SK-N-SH (cell line): ENCODE measurements around the gene L3MBTL1. TPM values are rescaled to one million over a fixed set of nuclear protein-coding genes. Genes with fewer than 3 reads are reported as not detected.

Source experiments
- CTCF ChIA-PET: fragments of 300-600, 350-600 bp; formaldehyde crosslinking; extraction: SDS; loops from one replicate; lab custom pipeline; 2021; lab: Yijun Ruan, JAX
- POLR2A ChIA-PET: fragments of 350-600 bp; sonication (Branson Sonifier 250); formaldehyde crosslinking; extraction: SDS; loops from one replicate; lab custom pipeline; 2020; ENCODE audit warnings: antibody characterized with exemption, inconsistent platforms; lab: Yijun Ruan, JAX
- DNase-seq: peaks from one replicate; pipeline ENCODE4 v3.0.0; 2012
- H2AFZ ChIP-seq: fragments of 200-600 bp; sonication (generic); 2 replicates; pipeline ENCODE4 v1.8.1; 2016; ENCODE audit warnings: antibody characterized with exemption, mild to moderate bottlenecking, low read depth
- H3F3A ChIP-seq: fragments of 200-600 bp; sonication (generic); replicated peaks from 2 replicates; pipeline ENCODE3; 2016; ENCODE audit warnings: antibody characterized with exemption, mild to moderate bottlenecking; ENCODE audit not compliant: insufficient read depth
- H3K27ac ChIP-seq, 2 experiments: fragments of 200-500 bp in 1 of 2; fragments of 200-600 bp in 1 of 2; sonication (Bioruptor generic) in 1 of 2; sonication (generic), shearing (Covaris generic) in 1 of 2; 2 replicates each; pipeline versions ENCODE4 v1.5.1 to v1.6.1; 2014 to 2016; ENCODE audit warnings: low read depth in 2 of 2, inconsistent platforms in 1 of 2, low read length in 1 of 2, mild to moderate bottlenecking in 1 of 2, mixed read lengths in 1 of 2
- H3K27me3 ChIP-seq: fragments of 200-600 bp; sonication (generic), shearing (Covaris generic); 2 replicates; pipeline ENCODE4 v1.6.1; 2016; ENCODE audit warnings: mixed run types; ENCODE audit not compliant: insufficient read depth
- H3K36me3 ChIP-seq, 2 experiments: fragments of 200-500 bp in 1 of 2; fragments of 200-600 bp in 1 of 2; sonication (Bioruptor generic) in 1 of 2; sonication (generic) in 1 of 2; replicated peaks in 1 of 2; 2 replicates each; pipeline versions ENCODE3 to v1.5.1; 2014 to 2016; ENCODE audit warnings: low read length in 1 of 2, mild to moderate bottlenecking in 1 of 2; ENCODE audit not compliant: insufficient read depth in 2 of 2, control insufficient read depth in 1 of 2
- H3K4me1 ChIP-seq, 2 experiments: fragments of 200-500 bp in 1 of 2; fragments of 200-600 bp in 1 of 2; sonication (Bioruptor generic) in 1 of 2; sonication (generic), shearing (Covaris generic) in 1 of 2; 2 replicates each; pipeline versions ENCODE4 v1.5.1 to v1.6.1; 2014 to 2016; ENCODE audit warnings: low read depth in 1 of 2, low read length in 1 of 2, mixed run types in 1 of 2; ENCODE audit not compliant: insufficient read depth in 2 of 2, control insufficient read depth in 1 of 2
- H3K4me2 ChIP-seq: fragments of 200-600 bp; sonication (generic), shearing (Covaris generic); 2 replicates; pipeline ENCODE4 v1.6.1; 2017; ENCODE audit warnings: mixed run types
- H3K4me3 ChIP-seq, 2 experiments: fragments of 200-500 bp in 1 of 2; fragments of 200-600 bp in 1 of 2; sonication (Bioruptor generic) in 1 of 2; sonication (generic), shearing (Covaris generic) in 1 of 2; 2 replicates each; pipeline versions ENCODE4 v1.5.1 to v1.8.1; 2014 to 2016; ENCODE audit warnings: low read depth in 2 of 2, inconsistent platforms in 1 of 2, low read length in 1 of 2, mild to moderate bottlenecking in 1 of 2, mixed read lengths in 1 of 2, moderate library complexity in 1 of 2
- H3K79me2 ChIP-seq: fragments of 200-600 bp; sonication (generic); 2 replicates; pipeline ENCODE4 v1.8.1; 2017; ENCODE audit warnings: mild to moderate bottlenecking; ENCODE audit not compliant: insufficient read depth
- H3K9ac ChIP-seq: fragments of 200-600 bp; sonication (generic); 2 replicates; pipeline ENCODE4 v1.6.1; 2017; ENCODE audit warnings: mixed run types
- H3K9me2 ChIP-seq: fragments of 200-600 bp; sonication (generic); 2 replicates; pipeline ENCODE4 v1.6.1; 2017; ENCODE audit warnings: mixed run types
- H3K9me3 ChIP-seq: fragments of 200-600 bp; sonication (generic); 2 replicates; pipeline ENCODE4 v1.6.1; 2017; ENCODE audit warnings: mixed run types, mild to moderate bottlenecking, moderate library complexity
- H4K20me1 ChIP-seq: fragments of 200-600 bp; sonication (generic); 2 replicates; pipeline ENCODE4 v1.6.1; 2017; ENCODE audit warnings: mild to moderate bottlenecking, mixed run types; ENCODE audit not compliant: insufficient read depth
- EP300 ChIP-seq, 2 experiments: IDR thresholded peaks; 2 replicates each; pipeline versions ENCODE4 v1.4.0 to v1.6.1; 2012; ENCODE audit warnings: borderline replicate concordance in 1 of 2, low read depth in 1 of 2, low read length in 1 of 2
- GABPA ChIP-seq: IDR thresholded peaks from 2 replicates; pipeline ENCODE4 v1.4.0; 2012; ENCODE audit warnings: low read depth, mild to moderate bottlenecking
- GATA2 ChIP-seq: sonication (generic); formaldehyde crosslinking; IDR thresholded peaks from 2 replicates; pipeline ENCODE4 v1.5.0; 2020; ENCODE audit warnings: mild to moderate bottlenecking, missing genetic modification reagents
- RAD21 ChIP-seq: IDR thresholded peaks from 2 replicates; pipeline ENCODE4 v1.6.1; 2012; ENCODE audit warnings: mild to moderate bottlenecking, low read length
- RXRA ChIP-seq: IDR thresholded peaks from 2 replicates; pipeline ENCODE4 v1.4.0; 2012; ENCODE audit warnings: low read depth, mild to moderate bottlenecking, borderline replicate concordance
- TEAD4 ChIP-seq: IDR thresholded peaks from 2 replicates; pipeline ENCODE4 v1.4.0; 2012; ENCODE audit warnings: mild to moderate bottlenecking, borderline replicate concordance; ENCODE audit not compliant: insufficient read depth
- YY1 ChIP-seq: IDR thresholded peaks from 2 replicates; pipeline ENCODE4 v1.4.0; 2012; ENCODE audit warnings: low read depth, mild to moderate bottlenecking
- WGBS: methylation state at CpG from one replicate; pipeline ENCODE4 v1.1.6; 2017; ENCODE audit warnings: low lambda C conversion rate; 5-methylcytosine and 5-hydroxymethylcytosine counted together
- polyA plus RNA-seq, 3 experiments: library from polyadenylated mRNA; depleted of rRNA; stranded (reverse); fragments of >200 nt; gene quantifications; 2 replicates each; pipeline ENCODE4 v1.2.3, GENCODE V29; 2012
- TF ChIP-seq, protein P1 (sequence below): IDR thresholded peaks from 2 replicates; pipeline ENCODE4; 2012
- TF ChIP-seq, protein P2 (sequence below): IDR thresholded peaks from 2 replicates; pipeline ENCODE4 v1.4.0; 2012; ENCODE audit warnings: low read depth, borderline replicate concordance
- TF ChIP-seq, protein P3 (sequence below): IDR thresholded peaks from 2 replicates; pipeline ENCODE4 v1.4.0; 2012; ENCODE audit warnings: low read depth, borderline replicate concordance

Gene L3MBTL1
- polyA plus RNA-seq, 1 of the 3 experiments (the other 2 are of a cell fraction) = 8.9 TPM

GRCh38 chr20:43568706-43569105 lies 61.2 kb downstream of the L3MBTL1 start:
- Histone ChIP-seq H4K20me1 (no peaks in the 10 kb centered on the region), H3K9me3 (no peaks in the 10 kb centered on the region), H3K27me3 (no peaks in the 10 kb centered on the region), H3K4me2 (no peak overlapping the region), H3K79me2 (no peaks in the 10 kb centered on the region), H3K36me3 (no peaks in the 10 kb centered on the region), H3K27ac (no peak overlapping the region), H3K9me2 (no peaks in the 10 kb centered on the region), H3F3A (no peaks in the 10 kb centered on the region), H3K4me3 (no peak overlapping the region), H3K9ac (no peak overlapping the region), H3K4me1 (no peaks in the 10 kb centered on the region), H2AFZ (no peak overlapping the region)
- no peak for TF ChIP-seq YY1
- TF ChIP-seq, protein P1, sequence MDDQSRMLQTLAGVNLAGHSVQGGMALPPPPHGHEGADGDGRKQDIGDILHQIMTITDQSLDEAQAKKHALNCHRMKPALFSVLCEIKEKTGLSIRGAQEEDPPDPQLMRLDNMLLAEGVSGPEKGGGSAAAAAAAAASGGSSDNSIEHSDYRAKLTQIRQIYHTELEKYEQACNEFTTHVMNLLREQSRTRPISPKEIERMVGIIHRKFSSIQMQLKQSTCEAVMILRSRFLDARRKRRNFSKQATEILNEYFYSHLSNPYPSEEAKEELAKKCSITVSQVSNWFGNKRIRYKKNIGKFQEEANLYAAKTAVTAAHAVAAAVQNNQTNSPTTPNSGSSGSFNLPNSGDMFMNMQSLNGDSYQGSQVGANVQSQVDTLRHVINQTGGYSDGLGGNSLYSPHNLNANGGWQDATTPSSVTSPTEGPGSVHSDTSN = no peak
- no peak for TF ChIP-seq RAD21
- TF ChIP-seq, protein P2, sequence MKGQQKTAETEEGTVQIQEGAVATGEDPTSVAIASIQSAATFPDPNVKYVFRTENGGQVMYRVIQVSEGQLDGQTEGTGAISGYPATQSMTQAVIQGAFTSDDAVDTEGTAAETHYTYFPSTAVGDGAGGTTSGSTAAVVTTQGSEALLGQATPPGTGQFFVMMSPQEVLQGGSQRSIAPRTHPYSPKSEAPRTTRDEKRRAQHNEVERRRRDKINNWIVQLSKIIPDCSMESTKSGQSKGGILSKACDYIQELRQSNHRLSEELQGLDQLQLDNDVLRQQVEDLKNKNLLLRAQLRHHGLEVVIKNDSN = no peak
- TF ChIP-seq EP300 (IDR thresholded peaks at IDR 0.05; ENCODE audit: borderline replicate concordance in 1 of 2, low read depth in 1 of 2, low read length in 1 of 2) = no peak
- TF ChIP-seq TEAD4 = no peak
- ChIA-PET CTCF (interaction anchor here (0.6 to 2.0 kb wide), 2 partner anchors 31 to 981 kb away, joined by 3 to 8 read pairs; no protein-coding TSS in a partner anchor), POLR2A (no interaction called here)
- 69% methylated on average over 4 of the region's 4 CpGs for WGBS
- no peak for DNase-seq

DNA sequence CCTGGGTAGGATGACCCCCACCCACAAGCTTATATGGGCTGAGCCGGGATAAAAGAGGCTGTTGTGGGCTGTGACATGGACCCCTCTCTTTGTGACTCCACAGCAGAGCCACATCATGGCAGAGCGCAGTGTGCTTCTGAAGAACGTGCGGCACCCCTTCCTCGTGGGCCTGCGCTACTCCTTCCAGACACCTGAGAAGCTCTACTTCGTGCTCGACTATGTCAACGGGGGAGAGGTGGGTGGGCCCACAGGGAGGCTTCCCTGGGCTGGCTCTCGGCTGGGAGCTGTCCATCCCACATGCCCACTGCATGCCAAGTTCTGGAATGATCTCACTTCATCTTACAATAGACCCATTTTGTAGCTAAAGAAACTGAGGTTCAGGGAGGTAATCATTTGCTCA lies 61.8 kb downstream of the L3MBTL1 start:
- 85% methylated on average over 10 of the region's 10 CpGs for WGBS
- DNase-seq = no peak
- no peaks in the 10 kb centered on the region for H4K20me1 ChIP-seq
- ChIA-PET CTCF (interaction anchor here (2.0 kb wide), 1 partner anchor 32 kb away, joined by 8 read pairs; no protein-coding TSS in a partner anchor), POLR2A (no interaction called here)
- no peaks in the 10 kb centered on the region for H3K4me1 ChIP-seq
- no peaks in the 10 kb centered on the region for H3K9me2 ChIP-seq
- no peaks in the 10 kb centered on the region for H3K9me3 ChIP-seq
- H3F3A ChIP-seq = no peaks in the 10 kb centered on the region
- no peak overlapping the region for H3K4me2 ChIP-seq
- no peak overlapping the region for H2AFZ ChIP-seq
- no peak overlapping the region for H3K4me3 ChIP-seq
- no peak for TF ChIP-seq GATA2 (CRISPR knock-in tag)
- no peak for TF ChIP-seq RXRA
- TF ChIP-seq, protein P3, sequence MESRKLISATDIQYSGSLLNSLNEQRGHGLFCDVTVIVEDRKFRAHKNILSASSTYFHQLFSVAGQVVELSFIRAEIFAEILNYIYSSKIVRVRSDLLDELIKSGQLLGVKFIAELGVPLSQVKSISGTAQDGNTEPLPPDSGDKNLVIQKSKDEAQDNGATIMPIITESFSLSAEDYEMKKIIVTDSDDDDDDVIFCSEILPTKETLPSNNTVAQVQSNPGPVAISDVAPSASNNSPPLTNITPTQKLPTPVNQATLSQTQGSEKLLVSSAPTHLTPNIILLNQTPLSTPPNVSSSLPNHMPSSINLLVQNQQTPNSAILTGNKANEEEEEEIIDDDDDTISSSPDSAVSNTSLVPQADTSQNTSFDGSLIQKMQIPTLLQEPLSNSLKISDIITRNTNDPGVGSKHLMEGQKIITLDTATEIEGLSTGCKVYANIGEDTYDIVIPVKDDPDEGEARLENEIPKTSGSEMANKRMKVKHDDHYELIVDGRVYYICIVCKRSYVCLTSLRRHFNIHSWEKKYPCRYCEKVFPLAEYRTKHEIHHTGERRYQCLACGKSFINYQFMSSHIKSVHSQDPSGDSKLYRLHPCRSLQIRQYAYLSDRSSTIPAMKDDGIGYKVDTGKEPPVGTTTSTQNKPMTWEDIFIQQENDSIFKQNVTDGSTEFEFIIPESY = no peak
- TF ChIP-seq GABPA = no peak
- no peak overlapping the region for H3K27ac ChIP-seq
- no peaks in the 10 kb centered on the region for H3K36me3 ChIP-seq
- no peaks in the 10 kb centered on the region for H3K79me2 ChIP-seq
- H3K9ac ChIP-seq = no peak overlapping the region
- H3K27me3 ChIP-seq = no peaks in the 10 kb centered on the region
